ENCODE data around the gene RPA4. TPM values are rescaled to one million over a fixed set of nuclear protein-coding genes. Genes with fewer than 3 reads are reported as not detected.

Gene RPA4
- 1 to 10 TPM in 2 of 4 donors, under 1 TPM in 1, not detected in 1; 0.38 to 3.6 (median 1.6) TPM for total RNA-seq

- TF ChIP-seq CTCF (IDR thresholded peaks at IDR 0.05) (no peak), POLR2A (IDR thresholded peaks at IDR 0.05) (no peak)
- H3K27me3 ChIP-seq, result no peaks in the 10 kb centered on the region
- no peaks in the 10 kb centered on the region for H3K4me1 ChIP-seq
- H3K27ac ChIP-seq, result no peak within 1 kb of the TSS
- no peak for DNase-seq
- no peaks in the 10 kb centered on the region for H3K9me3 ChIP-seq
- H3K36me3 ChIP-seq, result peaks cover 0 to 12% (median 0%) of the 10 kb centered on the region in 3 donors
- 84 to 95% methylated on average over 8 to 10 of the region's 10 CpGs for WGBS, 2 donors
- H3K4me3 ChIP-seq, result no peak within 1 kb of the TSS
- intact Hi-C loops (cut with DNase I), result no loop called here
Measured at GRCh38 chrX:96883608-96884007, at the start of gene RPA4. Gene RPA4, plus strand, starts transcription at chrX:96883908. Its CDS starts 403 bp downstream, at chrX:96884311.

- Histone ChIP-seq H3K4me3 (no peak overlapping the region), H3K36me3 (no peaks in the 10 kb centered on the region), H3K9me3 (no peaks in the 10 kb centered on the region), H3K27me3 (no peaks in the 10 kb centered on the region), H3K27ac (no peak overlapping the region), H3K4me1 (peaks cover 0 to 20% (median 0%) of the 10 kb centered on the region in 3 donors)
- TF ChIP-seq CTCF (IDR thresholded peaks at IDR 0.05), result no peak
- TF ChIP-seq POLR2A (IDR thresholded peaks at IDR 0.05), result no peak
- DNase-seq, result no peak
- WGBS, 2 donors, result 83 to 92% methylated on average over 1 of the region's 1 CpG
- intact Hi-C loops (cut with DNase I), result no loop called here
Measured at GRCh38 chrX:96834137-96834536, 49.6 kb upstream of the RPA4 start.

GRCh38 chrX:96835660-96836289 is 47.9 kb upstream of the RPA4 start:
- DNase-seq, result no peak
- intact Hi-C loops (cut with DNase I), result no loop called here
- TF ChIP-seq CTCF (IDR thresholded peaks at IDR 0.05) (no peak), POLR2A (IDR thresholded peaks at IDR 0.05) (no peak)
- H3K27ac ChIP-seq, result no peak overlapping the region
- H3K9me3 ChIP-seq, result no peaks in the 10 kb centered on the region
- H3K4me3 ChIP-seq, result no peak overlapping the region
- H3K36me3 ChIP-seq, result no peaks in the 10 kb centered on the region
- peaks cover 0 to 20% (median 0%) of the 10 kb centered on the region in 3 donors for H3K4me1 ChIP-seq
- WGBS, 2 donors, result 70 to 89% methylated on average over 3 to 5 of the region's 5 CpGs
- no peaks in the 10 kb centered on the region for H3K27me3 ChIP-seq

GRCh38 chrX:96837808-96838207 is 45.9 kb upstream of the RPA4 start:
- intact Hi-C loops (cut with DNase I), result no loop called here
- H3K27ac ChIP-seq, result no peak overlapping the region
- WGBS, 2 donors, result 29 to 41% methylated on average over 3 of the region's 3 CpGs
- no peak overlapping the region for H3K4me3 ChIP-seq
- TF ChIP-seq POLR2A (IDR thresholded peaks at IDR 0.05), result no peak
- no peak for TF ChIP-seq CTCF (IDR thresholded peaks at IDR 0.05)
- H3K4me1 ChIP-seq, result peaks cover 0 to 20% (median 0%) of the 10 kb centered on the region in 3 donors
- no peaks in the 10 kb centered on the region for H3K9me3 ChIP-seq
- no peak for DNase-seq
- no peaks in the 10 kb centered on the region for H3K36me3 ChIP-seq
- H3K27me3 ChIP-seq, result no peaks in the 10 kb centered on the region

- WGBS, 2 donors, result 25 to 33% methylated on average over 1 of the region's 1 CpG
- intact Hi-C loops (cut with DNase I), result no loop called here
- no peaks in the 10 kb centered on the region for H3K27me3 ChIP-seq
- no peak overlapping the region for H3K27ac ChIP-seq
- H3K4me3 ChIP-seq, result no peak overlapping the region
- TF ChIP-seq POLR2A (IDR thresholded peaks at IDR 0.05) (no peak), CTCF (IDR thresholded peaks at IDR 0.05) (no peak)
- no peaks in the 10 kb centered on the region for H3K36me3 ChIP-seq
- no peak for DNase-seq
- peaks cover 0 to 20% (median 0%) of the 10 kb centered on the region in 3 donors for H3K4me1 ChIP-seq
- no peaks in the 10 kb centered on the region for H3K9me3 ChIP-seq
Measured at GRCh38 chrX:96838537-96838936, 45.2 kb upstream of the RPA4 start.
